Ectodermal cell (in vitro differentiated cells): ENCODE measurements around the gene CFAP43.

Source experiments
- H3K27ac ChIP-seq: 2 replicates; pipeline ENCODE4 v1.7.0; 2013; ENCODE audit warnings: mild to moderate bottlenecking, low read depth, low read length; ENCODE audit not compliant: insufficient read depth, poor library complexity, severe bottlenecking
- H3K27me3 ChIP-seq: 2 replicates; pipeline ENCODE4 v1.7.0; 2013; ENCODE audit warnings: mild to moderate bottlenecking, low read length; ENCODE audit not compliant: insufficient read depth, control insufficient read depth, poor library complexity, severe bottlenecking
- H3K36me3 ChIP-seq: one replicate; pipeline ENCODE4 v1.7.0; 2013; ENCODE audit warnings: low read length; ENCODE audit not compliant: control insufficient read depth, insufficient read depth
- H3K4me1 ChIP-seq: one replicate; pipeline ENCODE4 v1.7.0; 2013; ENCODE audit warnings: low read length; ENCODE audit not compliant: control insufficient read depth, insufficient read depth
- H3K4me3 ChIP-seq: 2 replicates; pipeline ENCODE4 v1.7.0; 2013; ENCODE audit warnings: low read depth, low read length, control low read depth; ENCODE audit not compliant: insufficient read depth
- H3K9me3 ChIP-seq: 2 replicates; pipeline ENCODE4 v1.7.0; 2013; ENCODE audit warnings: mild to moderate bottlenecking, low read length, moderate library complexity; ENCODE audit not compliant: control insufficient read depth
- WGBS, 2 experiments: methylation state at CpG; one replicate each; pipeline ENCODE4 v1.1.7; 2013; ENCODE audit warnings: missing lambda C conversion rate in 2 of 2; 5-methylcytosine and 5-hydroxymethylcytosine counted together

The CFAP43 gene

GRCh38 chr10:104122225-104123107, 109.7 kb downstream of the CFAP43 start:
- Histone ChIP-seq H3K36me3 (no peaks in the 10 kb centered on the region), H3K9me3 (no peaks in the 10 kb centered on the region), H3K4me1 (peaks cover 11% of the 10 kb centered on the region), H3K27me3 (no peaks in the 10 kb centered on the region), H3K27ac (peak overlapping the region; percentile 94), H3K4me3 (peak overlapping the region; percentile 93)
- WGBS, 2 experiments, result 13 to 19% methylated on average over 20 to 22 of the region's 23 CpGs

DNA sequence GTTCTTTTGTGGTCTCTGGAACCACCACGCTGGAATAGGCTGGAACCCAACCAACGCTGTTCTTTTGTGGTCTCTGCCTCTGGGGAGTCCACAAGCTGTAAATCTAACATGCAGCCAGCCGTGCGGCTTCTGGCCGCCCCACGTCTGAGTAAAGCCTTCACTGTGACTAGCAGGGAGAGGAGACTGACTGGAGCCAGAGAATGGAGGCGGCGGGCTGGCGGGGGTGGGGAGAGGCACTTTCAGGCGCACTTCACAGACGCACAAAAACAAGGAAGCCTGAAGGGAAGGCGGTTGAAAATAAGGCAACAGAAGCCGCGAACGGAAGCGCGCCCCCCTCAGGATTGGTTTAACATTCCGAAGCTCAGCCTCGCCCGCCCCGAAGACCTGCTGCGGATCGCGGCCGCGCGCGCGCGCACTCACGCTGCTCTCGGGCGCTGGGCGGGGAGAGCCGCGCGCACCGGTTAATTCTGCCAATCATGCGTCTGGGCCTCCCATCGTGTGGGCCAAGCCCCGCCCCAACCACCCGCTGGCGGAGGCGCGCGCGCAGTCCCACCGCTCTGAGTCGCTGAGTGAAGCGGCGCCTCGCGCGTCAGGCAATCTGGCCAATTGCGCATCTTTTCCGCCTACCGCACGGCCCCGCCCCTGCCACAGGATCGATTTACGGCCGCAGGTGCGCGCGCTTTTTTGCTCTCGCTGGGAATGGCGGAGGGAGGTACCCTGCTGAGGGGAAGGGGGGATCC, 110.5 kb downstream of the CFAP43 start, which contains the start of gene SFR1:
SFR1 (plus strand) TSS at position 687 of the 740 bp plus-strand sequence; CDS start at position 700, 13 bp downstream.
- peak within 1 kb of the TSS; percentile 93 for H3K4me3 ChIP-seq
- peaks cover 8% of the 10 kb centered on the region for H3K4me1 ChIP-seq
- no peaks in the 10 kb centered on the region for H3K36me3 ChIP-seq
- no peaks in the 10 kb centered on the region for H3K27me3 ChIP-seq
- 0% methylated on average over 67 of the region's 67 CpGs for WGBS, 2 experiments
- H3K27ac ChIP-seq, result peak within 1 kb of the TSS; percentile 100
- no peaks in the 10 kb centered on the region for H3K9me3 ChIP-seq

GRCh38 chr10:104120903-104121484, 111.2 kb downstream of the CFAP43 start:
- Histone ChIP-seq H3K27me3 (no peaks in the 10 kb centered on the region), H3K27ac (peak overlapping the region; percentile 100), H3K4me3 (peak overlapping the region; percentile 56), H3K9me3 (no peaks in the 10 kb centered on the region), H3K4me1 (peaks cover 8% of the 10 kb centered on the region), H3K36me3 (no peaks in the 10 kb centered on the region)
- 3% methylated on average over 28 of the region's 28 CpGs for WGBS, 2 experiments

GRCh38 chr10:104120512-104120902, 111.7 kb downstream of the CFAP43 start:
- H3K36me3 ChIP-seq, result no peaks in the 10 kb centered on the region
- H3K27me3 ChIP-seq, result no peaks in the 10 kb centered on the region
- peaks cover 8% of the 10 kb centered on the region for H3K4me1 ChIP-seq
- WGBS, 2 experiments, result 67 to 77% methylated on average over 2 of the region's 2 CpGs
- no peak overlapping the region for H3K27ac ChIP-seq
- H3K4me3 ChIP-seq, result peak overlapping the region; percentile 56
- H3K9me3 ChIP-seq, result no peaks in the 10 kb centered on the region

GRCh38 chr10:104119996-104120395, 112.2 kb downstream of the CFAP43 start:
- Histone ChIP-seq H3K4me3 (no peak overlapping the region), H3K27me3 (no peaks in the 10 kb centered on the region), H3K9me3 (no peaks in the 10 kb centered on the region), H3K27ac (no peak overlapping the region), H3K36me3 (no peaks in the 10 kb centered on the region), H3K4me1 (peaks cover 8% of the 10 kb centered on the region)
- WGBS, 2 experiments, result 90 to 93% methylated on average over 3 of the region's 3 CpGs

DNA sequence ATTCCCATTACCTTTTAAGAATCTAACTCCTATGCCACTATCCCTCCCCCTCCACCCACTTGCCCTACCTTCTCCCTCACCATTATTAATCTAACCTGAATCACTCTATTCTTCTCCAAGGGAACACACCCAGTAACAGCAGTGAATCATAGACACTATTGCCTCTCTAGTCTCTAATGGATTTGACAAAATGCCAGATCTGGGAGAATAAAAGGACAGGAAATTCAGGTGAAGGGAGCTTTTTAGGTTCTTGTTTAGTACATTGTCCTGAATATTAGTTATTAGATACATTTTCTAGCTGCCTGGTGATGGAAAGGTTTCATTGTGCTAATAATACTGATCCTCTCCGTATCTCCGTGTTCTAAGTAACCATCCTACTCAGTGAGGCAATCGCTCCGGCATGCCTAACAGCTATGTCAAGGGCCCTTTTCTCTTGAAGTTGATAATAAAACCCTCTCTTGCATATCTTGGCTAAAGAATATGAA, 114.3 kb downstream of the CFAP43 start:
- no peak overlapping the region for H3K27ac ChIP-seq
- no peaks in the 10 kb centered on the region for H3K36me3 ChIP-seq
- H3K4me1 ChIP-seq, result peaks cover 2% of the 10 kb centered on the region
- no peaks in the 10 kb centered on the region for H3K9me3 ChIP-seq
- no peak overlapping the region for H3K4me3 ChIP-seq
- H3K27me3 ChIP-seq, result no peaks in the 10 kb centered on the region
- 99% methylated on average over 4 of the region's 4 CpGs; no CpG with 5 or more reads in 1 of the 2 experiments for WGBS, 2 experiments

DNA sequence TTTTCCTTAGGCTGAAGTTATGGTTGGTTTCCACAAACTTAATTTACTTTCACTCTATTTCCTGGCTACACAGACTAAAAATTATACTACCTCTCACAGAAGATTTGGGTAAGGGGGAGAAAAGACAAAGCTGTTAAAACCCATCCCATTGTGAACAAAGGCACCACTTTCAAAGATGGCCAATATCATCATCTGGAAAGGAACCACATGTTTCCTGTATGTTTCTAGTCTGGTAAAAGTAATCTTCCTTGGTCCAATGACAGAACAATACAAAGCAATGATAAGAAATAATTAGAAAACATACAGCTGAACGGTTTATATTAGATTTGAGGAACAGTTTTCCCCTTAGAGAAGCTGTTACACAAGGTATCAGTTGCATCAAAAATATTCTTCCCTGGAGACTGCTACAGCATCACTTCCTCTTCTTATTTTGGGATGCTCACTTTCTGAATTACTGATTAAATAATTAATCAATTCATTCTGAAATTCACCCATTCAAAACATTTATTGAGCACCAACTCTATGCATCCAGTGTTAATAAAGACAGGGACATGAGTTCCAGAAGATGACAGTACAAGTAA, 118.7 kb downstream of the CFAP43 start:
- H3K27me3 ChIP-seq, result no peaks in the 10 kb centered on the region
- H3K9me3 ChIP-seq, result no peaks in the 10 kb centered on the region
- WGBS, 2 experiments, result 60 to 94% methylated on average over 1 of the region's 1 CpG
- H3K36me3 ChIP-seq, result no peaks in the 10 kb centered on the region
- H3K27ac ChIP-seq, result no peak overlapping the region
- H3K4me3 ChIP-seq, result no peak overlapping the region
- no peaks in the 10 kb centered on the region for H3K4me1 ChIP-seq

- no peaks in the 10 kb centered on the region for H3K36me3 ChIP-seq
- 94 to 97% methylated on average over 2 to 3 of the region's 3 CpGs for WGBS, 2 experiments
- no peaks in the 10 kb centered on the region for H3K4me1 ChIP-seq
Observed at GRCh38 chr10:104109908-104110662, 122.1 kb downstream of the CFAP43 start.

DNA sequence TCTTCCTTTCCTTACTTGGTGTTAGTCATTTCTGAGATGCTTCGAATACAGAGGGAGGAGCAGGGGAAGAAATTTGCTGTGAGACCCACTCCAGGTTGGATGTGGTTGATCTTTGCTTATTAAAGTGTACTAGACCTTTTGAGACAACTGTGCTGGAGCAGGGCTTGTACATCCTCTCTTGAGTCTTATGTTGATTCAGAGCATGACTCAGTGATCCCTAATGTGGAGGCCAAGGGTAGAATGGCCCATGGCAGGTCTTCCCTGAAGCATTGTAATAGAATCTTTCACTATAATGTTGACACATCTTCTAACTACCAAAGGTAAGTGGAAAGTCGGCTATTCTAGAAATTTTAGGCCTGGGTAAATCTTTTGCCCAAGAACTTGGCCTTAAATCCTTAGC, 127.2 kb downstream of the CFAP43 start:
- WGBS, 2 experiments, result 93 to 97% methylated on average over 2 of the region's 2 CpGs
- H3K36me3 ChIP-seq, result no peaks in the 10 kb centered on the region
- no peak overlapping the region for H3K4me3 ChIP-seq
- no peaks in the 10 kb centered on the region for H3K9me3 ChIP-seq
- no peaks in the 10 kb centered on the region for H3K4me1 ChIP-seq
- no peak overlapping the region for H3K27ac ChIP-seq
- H3K27me3 ChIP-seq, result no peaks in the 10 kb centered on the region

More at GRCh38 chr10:104109908-104110662, 122.1 kb downstream of the CFAP43 start:
- no peaks in the 10 kb centered on the region for H3K27me3 ChIP-seq
- H3K27ac ChIP-seq, result no peak overlapping the region
- H3K9me3 ChIP-seq, result no peaks in the 10 kb centered on the region
- H3K4me3 ChIP-seq, result no peak overlapping the region
